HuH-7.5 (cell line): Measurements from ENCODE around the gene DPM1.

Experiments used
- DNase-seq: peaks from one replicate; pipeline ENCODE4 v3.0.0; 2011; ENCODE audit warnings: low spot score

The DPM1 gene

GRCh38 chr20:50957798-50958614 is at the start of gene DPM1:
Gene DPM1 (minus strand): TSS chr20:50958532. CDS start chr20:50958523, 9 bp downstream.
- peak; percentile 66 for DNase-seq

DNA sequence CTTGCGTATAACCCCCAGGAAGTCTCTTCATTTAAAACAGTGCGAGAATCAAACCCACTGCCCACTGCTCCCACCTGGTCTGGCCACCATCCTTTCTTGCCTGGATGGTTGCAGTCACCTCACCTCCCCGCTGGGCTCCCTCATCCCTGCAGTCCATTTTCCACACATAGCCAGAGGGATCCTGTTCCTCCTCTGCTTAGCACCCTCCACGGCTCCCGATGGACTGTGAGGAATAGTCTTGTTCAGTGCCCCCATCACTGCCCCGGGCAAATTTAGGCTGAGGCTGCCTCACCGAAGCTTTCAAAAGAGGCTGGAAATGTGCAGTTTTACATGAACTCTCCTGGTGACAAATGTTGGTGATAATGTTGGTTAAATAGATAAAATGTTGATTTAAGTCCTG is 46.9 kb upstream of the DPM1 start:
- DNase-seq = no peak

- DNase-seq = no peak
These were observed 46.4 kb upstream of the DPM1 start for GRCh38 chr20:51004781-51005180.

- no peak for DNase-seq
These were observed 46.0 kb upstream of the DPM1 start for GRCh38 chr20:51004305-51004727.

DNA sequence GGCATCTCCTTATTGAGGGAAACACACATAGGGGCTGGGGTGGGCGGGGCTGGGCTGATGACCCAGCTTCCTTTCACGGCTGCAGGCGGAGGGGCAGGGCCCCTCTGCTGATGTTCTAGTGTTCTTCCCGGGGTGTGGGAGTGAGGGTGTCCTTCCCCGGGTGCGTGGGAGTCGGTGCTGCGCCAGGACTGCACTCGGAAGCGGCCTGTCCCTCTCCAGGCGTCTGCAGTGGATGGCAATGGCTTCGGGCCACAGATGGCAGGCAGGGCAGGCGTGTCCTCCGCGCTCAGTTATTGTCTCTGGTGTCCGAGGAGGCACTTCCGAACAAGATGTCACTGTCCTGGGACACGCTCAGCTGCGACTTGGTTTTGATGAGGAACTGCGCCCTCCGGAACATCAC is 45.4 kb upstream of the DPM1 start:
- no peak for DNase-seq

- DNase-seq = no peak
These were observed 44.3 kb upstream of the DPM1 start for GRCh38 chr20:51002633-51003032.

- no peak for DNase-seq
These were observed 43.3 kb upstream of the DPM1 start for GRCh38 chr20:51001430-51002265.

DNA sequence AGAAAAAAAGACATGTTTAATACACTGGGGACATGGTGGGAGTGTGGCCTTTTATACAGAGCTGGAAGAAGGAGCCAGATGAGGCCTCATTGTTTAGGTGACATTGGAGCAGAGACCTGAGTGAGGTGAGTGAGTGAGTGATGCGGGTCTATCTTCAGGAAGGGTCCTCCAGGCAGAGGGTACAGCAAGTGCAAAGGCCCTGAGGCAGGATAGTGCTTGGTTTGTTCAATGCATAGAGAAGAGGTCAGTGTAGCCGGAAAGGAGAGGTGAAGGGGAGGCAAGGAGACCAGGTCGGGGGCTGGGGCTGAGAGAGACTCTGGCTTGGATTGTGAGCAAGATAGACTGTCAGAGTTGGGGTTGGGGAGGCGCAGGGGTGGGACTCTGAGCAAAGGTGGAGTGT is 41.0 kb upstream of the DPM1 start:
- no peak for DNase-seq

GRCh38 chr20:50996901-50997865 is 38.9 kb upstream of the DPM1 start:
- no peak for DNase-seq

DNA sequence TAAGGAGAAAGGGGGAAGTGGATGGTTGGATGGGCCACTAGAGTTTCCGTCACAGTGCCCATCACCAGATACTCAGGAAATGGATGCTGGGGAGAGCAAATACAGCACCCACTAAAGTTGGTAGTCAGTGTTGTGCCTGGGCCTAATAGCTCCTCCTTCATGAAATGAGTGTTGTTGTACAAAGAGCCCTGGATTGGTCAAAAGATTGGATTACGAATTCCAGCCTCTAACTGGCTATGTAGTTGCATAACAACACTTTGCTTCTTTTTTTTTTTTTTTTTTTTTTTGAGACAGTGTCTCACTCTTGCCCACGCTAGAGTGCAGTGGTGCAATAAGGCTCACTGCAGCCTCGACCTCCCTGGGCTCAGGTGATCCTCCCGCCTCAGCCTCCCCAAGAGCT is 37.2 kb upstream of the DPM1 start:
- no peak for DNase-seq

GRCh38 chr20:50993876-50994275 is 35.5 kb upstream of the DPM1 start:
- DNase-seq = no peak

DNA sequence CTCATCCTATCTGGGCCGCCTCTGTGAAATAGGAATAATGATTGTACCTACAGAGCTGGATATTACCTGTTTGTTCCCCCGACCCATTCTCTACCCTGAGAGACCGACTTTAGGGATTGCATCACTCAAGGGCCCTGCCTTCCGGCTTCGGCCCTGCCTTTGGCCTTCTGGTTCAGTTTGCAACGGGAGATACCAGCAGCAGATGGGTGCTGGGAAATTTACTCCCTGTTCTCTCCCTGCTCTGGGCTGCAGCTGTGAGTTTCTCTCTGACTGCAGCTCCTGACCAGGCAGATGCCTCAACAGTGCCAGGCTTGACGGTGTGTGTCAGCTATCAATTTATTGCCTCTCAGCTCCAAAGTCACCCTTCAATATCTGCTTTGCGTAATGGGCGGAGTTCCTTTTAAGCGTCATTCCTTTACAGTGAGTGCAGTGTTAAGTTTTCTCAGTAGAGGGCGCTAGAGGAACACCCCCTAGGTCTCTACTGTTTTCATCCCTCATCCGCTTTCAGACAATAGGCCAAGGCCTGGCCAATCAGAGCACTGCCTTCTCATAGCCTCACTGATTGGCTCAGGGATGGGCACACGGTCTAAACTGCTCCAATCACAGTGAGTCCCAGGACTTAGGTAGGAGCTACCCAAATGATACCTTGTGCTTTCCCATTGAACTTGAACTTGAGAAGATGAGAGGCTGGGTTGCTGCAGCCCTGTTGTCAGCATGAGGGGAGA is 34.6 kb upstream of the DPM1 start:
- peak; percentile 81 for DNase-seq

- no peak for DNase-seq
These were observed 34.0 kb upstream of the DPM1 start for GRCh38 chr20:50992336-50992732.

- DNase-seq = no peak
These were observed 32.7 kb upstream of the DPM1 start for GRCh38 chr20:50991076-50991475.

- DNase-seq = peak; percentile 80
These were observed 29.3 kb upstream of the DPM1 start for GRCh38 chr20:50987493-50988210.

- no peak for DNase-seq
These were observed 25.0 kb upstream of the DPM1 start for GRCh38 chr20:50983321-50983720.

- DNase-seq = no peak
These were observed 24.0 kb upstream of the DPM1 start for GRCh38 chr20:50982363-50982762.

DNA sequence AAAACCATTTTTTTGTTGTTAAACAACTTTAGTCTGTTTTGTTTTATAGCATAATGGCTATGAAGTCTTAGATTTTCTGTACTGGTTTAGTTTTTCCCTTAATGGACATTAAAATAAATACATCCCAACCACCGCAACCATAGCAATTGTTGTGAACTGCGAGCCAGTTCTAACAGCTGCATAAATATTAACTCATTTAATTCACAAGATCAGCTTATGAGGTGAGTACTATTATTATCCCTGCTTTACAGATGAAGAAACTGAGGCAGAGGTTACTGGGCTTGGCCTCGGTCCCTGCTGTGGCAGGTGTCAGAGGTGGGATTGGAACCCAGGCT is 23.3 kb upstream of the DPM1 start:
- DNase-seq = no peak

DNA sequence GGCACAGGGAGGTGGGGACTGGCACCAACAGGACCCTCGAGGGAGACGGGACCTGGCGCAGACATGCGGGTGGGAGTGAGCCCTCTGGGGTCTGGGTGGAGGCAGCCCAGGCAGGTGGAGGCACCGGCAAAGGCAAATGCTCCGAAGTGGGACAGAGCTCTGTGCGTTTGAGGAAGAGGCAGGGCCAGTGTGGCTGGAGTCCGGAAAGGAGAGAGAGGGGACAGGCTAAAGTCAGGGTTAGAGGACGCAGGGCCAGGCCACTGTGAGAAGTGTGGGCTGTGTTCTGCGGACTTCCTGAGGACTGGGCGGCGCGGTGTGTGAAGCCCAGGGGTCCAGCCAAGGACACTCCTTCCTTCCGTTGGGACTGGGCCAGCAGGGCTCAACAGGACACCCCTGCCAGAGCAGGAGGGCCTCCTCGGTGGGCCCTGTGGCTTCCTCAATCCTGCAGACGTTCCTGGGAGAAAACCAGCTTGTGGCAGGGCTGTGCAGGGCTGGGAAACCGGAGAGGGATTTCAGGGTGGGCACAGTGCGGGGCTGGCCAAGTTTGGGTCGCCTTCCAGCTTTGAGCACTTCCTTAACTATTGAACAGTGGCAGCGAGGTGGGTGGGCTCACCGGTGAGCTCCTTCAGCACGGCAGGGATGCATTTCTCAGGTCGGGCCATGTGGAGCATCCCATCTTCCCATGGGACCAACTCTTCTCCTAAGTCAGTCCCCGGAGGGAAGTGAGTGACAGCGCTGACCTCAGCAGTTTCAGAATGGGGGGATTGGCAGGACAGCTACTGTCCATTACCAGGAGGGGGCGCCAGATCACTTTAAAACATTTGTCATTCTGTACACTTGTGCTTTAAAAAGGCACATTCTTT is 22.8 kb upstream of the DPM1 start:
- DNase-seq = peak; percentile 65
